ENCODE measurements around the gene VWDE.

- TF ChIP-seq RCOR1 (IDR thresholded peaks at IDR 0.05; ENCODE audit: low read depth, low read length) (no peak), ZFP36 (IDR thresholded peaks at IDR 0.05; ENCODE audit: borderline replicate concordance, partially characterized antibody) (no peak), CTCF (IDR thresholded peaks at IDR 0.05) (no peak), ESRRA (IDR thresholded peaks at IDR 0.05; ENCODE audit: borderline replicate concordance, low read length) (no peak), EP300 (IDR thresholded peaks at IDR 0.05) (no peak), TP53 (CRISPR knock-in tag; IDR thresholded peaks at IDR 0.05) (no peak)
Observed at GRCh38 chr7:12401538-12402364, 1.9 kb downstream of the VWDE start.
